Measurements from ENCODE around the gene SLC6A11. TPM values are rescaled to one million over a fixed set of nuclear protein-coding genes. Genes with fewer than 3 reads are reported as not detected.
A peak's percentile ranks its signal among the peaks of the same experiment; 100 is the strongest.

The SLC6A11 gene
- total RNA-seq, 1 experiment from 2014 or later, result not detected

DNA sequence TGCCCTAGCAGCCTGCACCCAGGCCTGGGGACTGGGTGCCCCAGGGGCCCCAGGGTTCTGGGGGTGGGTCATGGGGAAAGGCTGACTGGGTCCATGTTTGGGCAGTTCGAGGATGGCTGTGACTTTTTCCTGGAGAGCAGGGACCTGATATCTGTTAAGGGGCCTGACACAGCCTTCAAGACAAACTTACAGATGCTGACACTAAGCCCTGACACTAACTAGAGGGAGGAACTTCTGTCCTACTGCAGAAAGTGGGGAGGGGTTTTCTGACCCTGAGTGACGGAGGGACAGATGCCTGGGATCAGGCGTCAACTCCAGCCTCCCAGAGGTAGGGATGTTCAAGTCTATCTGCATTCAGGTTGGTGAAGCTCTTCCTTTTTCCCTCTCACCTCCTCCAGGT, 45.0 kb upstream of the SLC6A11 start:
- no TSS peak for BruUV-seq (replicated peaks)
- H3K27ac ChIP-seq (ENCODE audit: low read depth, low read length, poor library complexity, severe bottlenecking), result no peak overlapping the region
- H3K9me3 ChIP-seq (ENCODE audit: low read depth, low read length, poor library complexity, severe bottlenecking), result no peaks in the 10 kb centered on the region
- H3K4me3 ChIP-seq (ENCODE audit: low read depth, low read length, poor library complexity, severe bottlenecking), result no peak overlapping the region
- no peaks in the 10 kb centered on the region for H3K4me1 ChIP-seq (ENCODE audit: insufficient read depth, low read length, poor library complexity, severe bottlenecking)
- ChIA-PET CTCF (no interaction called here), POLR2A (ENCODE audit: low non-redundant PET) (no interaction called here)
- no peak for DNase-seq (ENCODE audit: low spot score)
- no peaks in the 10 kb centered on the region for H3K27me3 ChIP-seq (replicated peaks; ENCODE audit: insufficient read depth, low read depth, low read length, poor library complexity)
- TF ChIP-seq, protein P1, sequence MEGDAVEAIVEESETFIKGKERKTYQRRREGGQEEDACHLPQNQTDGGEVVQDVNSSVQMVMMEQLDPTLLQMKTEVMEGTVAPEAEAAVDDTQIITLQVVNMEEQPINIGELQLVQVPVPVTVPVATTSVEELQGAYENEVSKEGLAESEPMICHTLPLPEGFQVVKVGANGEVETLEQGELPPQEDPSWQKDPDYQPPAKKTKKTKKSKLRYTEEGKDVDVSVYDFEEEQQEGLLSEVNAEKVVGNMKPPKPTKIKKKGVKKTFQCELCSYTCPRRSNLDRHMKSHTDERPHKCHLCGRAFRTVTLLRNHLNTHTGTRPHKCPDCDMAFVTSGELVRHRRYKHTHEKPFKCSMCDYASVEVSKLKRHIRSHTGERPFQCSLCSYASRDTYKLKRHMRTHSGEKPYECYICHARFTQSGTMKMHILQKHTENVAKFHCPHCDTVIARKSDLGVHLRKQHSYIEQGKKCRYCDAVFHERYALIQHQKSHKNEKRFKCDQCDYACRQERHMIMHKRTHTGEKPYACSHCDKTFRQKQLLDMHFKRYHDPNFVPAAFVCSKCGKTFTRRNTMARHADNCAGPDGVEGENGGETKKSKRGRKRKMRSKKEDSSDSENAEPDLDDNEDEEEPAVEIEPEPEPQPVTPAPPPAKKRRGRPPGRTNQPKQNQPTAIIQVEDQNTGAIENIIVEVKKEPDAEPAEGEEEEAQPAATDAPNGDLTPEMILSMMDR (conservative IDR thresholded peaks at IDR 0.05; ENCODE audit: low read depth, low read length), result no peak
- H3K36me3 ChIP-seq (ENCODE audit: insufficient read depth, low read length, poor library complexity, severe bottlenecking), result no peaks in the 10 kb centered on the region
- intact Hi-C loops (cut with micrococcal nuclease; ENCODE audit: unreplicated experiment), result no loop called here

DNA sequence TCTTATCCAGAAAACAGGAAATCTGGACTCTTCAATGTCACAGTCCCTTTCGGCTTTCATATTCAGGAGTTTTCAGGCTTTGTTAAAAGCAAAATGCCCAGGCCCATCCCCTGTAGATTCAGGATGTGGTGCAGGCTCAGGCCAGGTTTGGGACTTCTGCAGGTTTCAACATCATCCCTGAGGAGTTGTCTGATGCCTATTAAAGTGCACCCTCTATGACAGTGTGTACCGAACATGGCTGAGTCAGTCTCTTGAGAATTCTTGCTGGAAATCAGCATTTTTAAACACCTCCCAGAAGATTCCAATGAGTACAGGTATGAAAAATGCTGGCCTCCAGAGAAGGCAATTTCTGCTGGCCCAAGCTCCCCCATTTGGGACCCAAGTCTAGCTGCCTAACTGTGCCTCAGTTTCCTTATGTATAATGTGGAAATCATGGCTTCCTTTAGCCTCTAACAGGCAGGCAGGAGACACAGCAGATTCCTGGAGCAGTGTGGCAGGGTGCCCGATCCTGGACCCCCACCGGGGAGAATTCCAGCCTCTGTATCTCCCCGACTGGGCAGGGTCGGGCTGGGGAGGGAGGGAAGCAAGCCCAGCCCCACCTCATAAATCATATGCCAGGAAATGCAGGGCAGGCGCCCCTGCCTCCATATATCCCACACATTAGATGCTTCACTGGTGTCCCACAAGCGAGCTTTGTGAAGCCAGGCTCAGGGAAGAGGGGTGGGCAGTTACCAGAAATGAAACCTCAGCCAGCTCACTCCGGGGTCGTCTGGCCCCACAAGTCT, 44.4 kb upstream of the SLC6A11 start:
- H3K9me3 ChIP-seq (ENCODE audit: low read depth, low read length, poor library complexity, severe bottlenecking), result no peaks in the 10 kb centered on the region
- no peaks in the 10 kb centered on the region for H3K36me3 ChIP-seq (ENCODE audit: insufficient read depth, low read length, poor library complexity, severe bottlenecking)
- no TSS peak for BruUV-seq (replicated peaks)
- ChIA-PET POLR2A (ENCODE audit: low non-redundant PET) (no interaction called here), CTCF (no interaction called here)
- H3K27me3 ChIP-seq (replicated peaks; ENCODE audit: insufficient read depth, low read depth, low read length, poor library complexity), result no peaks in the 10 kb centered on the region
- no peak overlapping the region for H3K27ac ChIP-seq (ENCODE audit: low read depth, low read length, poor library complexity, severe bottlenecking)
- H3K4me1 ChIP-seq (ENCODE audit: insufficient read depth, low read length, poor library complexity, severe bottlenecking), result no peaks in the 10 kb centered on the region
- no peak overlapping the region for H3K4me3 ChIP-seq (ENCODE audit: low read depth, low read length, poor library complexity, severe bottlenecking)
- intact Hi-C loops (cut with micrococcal nuclease; ENCODE audit: unreplicated experiment), result no loop called here
- no peak for DNase-seq (ENCODE audit: low spot score)
- TF ChIP-seq EZH2 (IDR thresholded peaks at IDR 0.05; ENCODE audit: borderline replicate concordance, low read depth, low read length, poor library complexity, severe bottlenecking), result no peak
- TF ChIP-seq, protein P1 (conservative IDR thresholded peaks at IDR 0.05; ENCODE audit: low read depth, low read length), result no peak

DNA sequence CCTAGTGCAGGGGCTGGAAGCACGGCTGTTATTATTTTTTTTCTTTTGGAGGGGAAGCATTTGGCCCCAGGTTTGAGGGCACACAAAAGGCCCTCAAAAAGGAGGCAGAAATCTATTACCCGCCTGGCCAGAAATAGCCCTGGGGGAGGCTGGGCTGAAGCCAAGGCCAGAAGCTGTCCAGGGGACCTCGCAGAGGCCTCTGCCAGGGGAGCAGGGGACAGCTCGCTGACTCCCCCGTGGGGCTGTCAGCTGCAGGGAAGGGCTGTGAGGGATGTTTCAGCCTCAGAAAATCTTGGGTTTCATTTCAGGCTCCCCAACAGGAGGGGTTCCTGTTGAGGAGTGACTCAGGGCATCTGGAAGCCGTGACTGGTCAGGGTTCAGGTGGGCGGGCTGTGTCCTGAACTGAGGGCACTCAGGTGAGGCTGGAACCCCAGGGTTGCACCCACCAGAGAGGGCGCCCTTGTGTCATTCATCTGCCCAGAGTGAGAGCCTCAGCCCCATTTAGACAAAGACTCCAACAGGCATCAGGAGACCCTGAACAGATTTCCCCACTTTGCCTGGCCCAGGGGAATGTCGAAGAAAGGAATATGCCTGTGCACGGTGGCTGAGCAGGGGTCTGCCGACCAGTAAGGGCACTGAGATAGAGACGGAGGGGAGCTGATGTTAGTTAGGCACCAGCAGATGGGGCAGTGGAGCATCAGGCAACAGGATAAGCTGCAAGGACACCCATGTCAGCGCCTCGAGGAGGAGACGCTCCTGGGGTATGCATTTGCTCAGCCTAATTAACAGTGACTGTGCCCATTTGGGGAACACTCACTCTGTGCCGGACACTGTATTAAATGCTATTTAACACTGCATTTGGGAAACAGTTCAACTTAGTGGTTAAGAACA, 43.5 kb upstream of the SLC6A11 start:
- BruUV-seq (replicated peaks), result no TSS peak

More for the DNA sequence above, 43.5 kb upstream of the SLC6A11 start:
- no peak overlapping the region for H3K27ac ChIP-seq (ENCODE audit: low read depth, low read length, poor library complexity, severe bottlenecking)
- intact Hi-C loops (cut with micrococcal nuclease; ENCODE audit: unreplicated experiment), result no loop called here
- no peak for TF ChIP-seq EZH2 (IDR thresholded peaks at IDR 0.05; ENCODE audit: borderline replicate concordance, low read depth, low read length, poor library complexity, severe bottlenecking)
- TF ChIP-seq, protein P1 (conservative IDR thresholded peaks at IDR 0.05; ENCODE audit: low read depth, low read length), result peak; percentile 45; the same call in 1 of the 2 replicates
- ChIA-PET POLR2A (ENCODE audit: low non-redundant PET) (no interaction called here), CTCF (interaction anchor here (0.5 to 1.2 kb wide), 3 partner anchors 14 to 1206 kb away, joined by 3 to 6 read pairs (median 4); partner anchors contain the start of gene SLC6A11)
- no peaks in the 10 kb centered on the region for H3K36me3 ChIP-seq (ENCODE audit: insufficient read depth, low read length, poor library complexity, severe bottlenecking)
- H3K9me3 ChIP-seq (ENCODE audit: low read depth, low read length, poor library complexity, severe bottlenecking), result no peaks in the 10 kb centered on the region
- no peak for DNase-seq (ENCODE audit: low spot score)
- H3K4me1 ChIP-seq (ENCODE audit: insufficient read depth, low read length, poor library complexity, severe bottlenecking), result no peaks in the 10 kb centered on the region
- no peaks in the 10 kb centered on the region for H3K27me3 ChIP-seq (replicated peaks; ENCODE audit: insufficient read depth, low read depth, low read length, poor library complexity)
- no peak overlapping the region for H3K4me3 ChIP-seq (ENCODE audit: low read depth, low read length, poor library complexity, severe bottlenecking)
